ENCODE data around the gene PMAIP1. TPM values are rescaled to one million over a fixed set of nuclear protein-coding genes. Genes with fewer than 3 reads are reported as not detected.

Gene PMAIP1
- total and polyA plus RNA-seq, 9 of the 15 experiments (the other 6 are each of a cell fraction or from before 2014, with no cell fraction given) = 8.0 to 22.9 (median 14.9) TPM

DNA sequence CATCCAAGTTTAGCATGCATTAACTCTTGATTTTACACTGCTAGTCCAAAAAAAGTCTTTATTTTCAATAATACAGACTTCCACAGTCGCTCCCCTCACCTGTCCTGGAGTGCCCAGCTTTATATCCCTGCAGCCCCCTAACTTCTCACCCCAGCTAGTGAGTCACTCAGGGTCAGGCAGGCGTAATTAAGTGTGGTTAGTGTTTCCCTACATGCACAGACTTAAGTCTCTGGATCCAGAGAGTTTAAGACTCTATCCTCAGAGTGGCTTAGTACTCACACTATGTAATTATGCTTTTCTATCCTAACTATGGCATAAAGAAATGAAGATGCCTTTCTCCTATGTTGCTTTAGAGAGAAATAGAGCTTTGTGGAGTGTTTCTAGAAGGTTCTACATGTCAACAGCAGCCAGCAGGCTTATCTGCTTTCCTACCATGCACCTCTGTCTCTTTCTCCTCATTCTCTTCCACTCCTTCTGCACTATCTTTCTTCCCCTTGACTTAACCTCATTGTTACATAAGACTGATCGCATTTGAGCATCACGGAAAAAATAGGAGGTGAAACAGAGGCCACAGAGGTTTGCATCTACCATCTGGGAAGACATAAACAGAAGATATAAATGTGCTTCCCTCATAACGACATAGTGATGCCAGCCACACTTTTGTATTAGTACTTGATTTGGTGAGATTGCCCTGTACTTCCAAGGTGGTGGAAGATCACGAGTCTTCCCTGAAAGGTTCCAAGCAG lies 34.4 kb upstream of the PMAIP1 start:
- CTCF ChIA-PET (ENCODE audit: low intra/inter-chr PET ratio) = no interaction called here
- Histone ChIP-seq H3K9ac (ENCODE audit: insufficient read depth in 1 of 2, low read depth in 2 of 2, low read length in 2 of 2) (no peak overlapping the region), H2AFZ (ENCODE audit: low read depth, low read length) (no peak overlapping the region), H3K4me1 (replicated peaks in 1 of 2; ENCODE audit: control insufficient read depth in 2 of 2, insufficient read depth in 2 of 2, low read length in 2 of 2) (peaks cover 0 to 5% of the 10 kb centered on the region in 2 experiments; a peak in 2 of 5 replicates), H3K4me2 (ENCODE audit: insufficient read depth, low read length) (no peak overlapping the region), H3K4me3 (no peak overlapping the region), H3K9me3 (replicated peaks; ENCODE audit: control insufficient read depth, insufficient read depth, low read depth, low read length) (no peaks in the 10 kb centered on the region), H3K27me3 (ENCODE audit: control insufficient read depth in 2 of 2, insufficient read depth in 2 of 2, low read length in 2 of 2) (no peaks in the 10 kb centered on the region), H3K9me1 (ENCODE audit: control insufficient read depth, insufficient read depth, low read length) (no peaks in the 10 kb centered on the region), H4K20me1 (replicated peaks; ENCODE audit: control insufficient read depth, insufficient read depth, low read length) (no peaks in the 10 kb centered on the region), H3K79me2 (ENCODE audit: control insufficient read depth, insufficient read depth, low read length) (no peaks in the 10 kb centered on the region), H3K27ac (ENCODE audit: extremely low read depth, low read depth, low read length) (no peak overlapping the region), H3K36me3 (ENCODE audit: control insufficient read depth, insufficient read depth, low read length) (no peaks in the 10 kb centered on the region)
- no peak for ATAC-seq
- POLR2A ChIA-PET = interaction anchor here (0.7 kb wide), 1 partner anchor 11 kb away, joined by 3 read pairs; no protein-coding TSS in a partner anchor
- intact Hi-C loops (cut with micrococcal nuclease) = no loop called here
- no TSS peak for BruUV-seq (replicated peaks)
- no peak for FAIRE-seq
- in situ Hi-C loops (cut with MboI) = no loop called here
- TF ChIP-seq CBFA2T3 (IDR thresholded peaks at IDR 0.05) (0 out of 2 replicates have a peak, but pooled peaks have one; percentile 19), TCF3 (CRISPR knock-in tag; IDR thresholded peaks at IDR 0.05) (peak; percentile 16; the same call in 1 of the 2 replicates), PHF20 (IDR thresholded peaks at IDR 0.05; ENCODE audit: partially characterized antibody) (no peak)
- TF ChIP-seq, protein P1, sequence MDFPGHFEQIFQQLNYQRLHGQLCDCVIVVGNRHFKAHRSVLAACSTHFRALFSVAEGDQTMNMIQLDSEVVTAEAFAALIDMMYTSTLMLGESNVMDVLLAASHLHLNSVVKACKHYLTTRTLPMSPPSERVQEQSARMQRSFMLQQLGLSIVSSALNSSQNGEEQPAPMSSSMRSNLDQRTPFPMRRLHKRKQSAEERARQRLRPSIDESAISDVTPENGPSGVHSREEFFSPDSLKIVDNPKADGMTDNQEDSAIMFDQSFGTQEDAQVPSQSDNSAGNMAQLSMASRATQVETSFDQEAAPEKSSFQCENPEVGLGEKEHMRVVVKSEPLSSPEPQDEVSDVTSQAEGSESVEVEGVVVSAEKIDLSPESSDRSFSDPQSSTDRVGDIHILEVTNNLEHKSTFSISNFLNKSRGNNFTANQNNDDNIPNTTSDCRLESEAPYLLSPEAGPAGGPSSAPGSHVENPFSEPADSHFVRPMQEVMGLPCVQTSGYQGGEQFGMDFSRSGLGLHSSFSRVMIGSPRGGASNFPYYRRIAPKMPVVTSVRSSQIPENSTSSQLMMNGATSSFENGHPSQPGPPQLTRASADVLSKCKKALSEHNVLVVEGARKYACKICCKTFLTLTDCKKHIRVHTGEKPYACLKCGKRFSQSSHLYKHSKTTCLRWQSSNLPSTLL (IDR thresholded peaks at IDR 0.05) = no peak
- 8% methylated on average over 6 of the region's 6 CpGs for WGBS (ENCODE audit: insufficient coverage, low coverage, missing lambda C conversion rate)
- no peak for DNase-seq (ENCODE audit: extremely low read depth in 1 of 4, low spot score in 3 of 4)
